Fibroblast of gingiva (primary cell): ENCODE data around the gene ANKRD30A.
"Not testable (repeated sequence)": the region's sequence is repeated elsewhere in the genome, so short reads cannot be mapped to it uniquely, and the experiment has no call there.

ENCODE experiments used
- DNase-seq: peaks from one replicate; pipeline ENCODE4 v3.0.0-alpha.2; 2011; ENCODE audit warnings: low read depth

Gene ANKRD30A

GRCh38 chr10:37269554-37270256 is 144.3 kb downstream of the ANKRD30A start:
- no peak for DNase-seq

GRCh38 chr10:37275216-37275777 is 149.9 kb downstream of the ANKRD30A start:
- no peak for DNase-seq

GRCh38 chr10:37285063-37285462 is 159.7 kb downstream of the ANKRD30A start:
- no peak for DNase-seq

GRCh38 chr10:37289833-37290464 is 164.6 kb downstream of the ANKRD30A start:
- DNase-seq, result no peak

- DNase-seq, result no peak
Measured at GRCh38 chr10:37301271-37301670, 175.9 kb downstream of the ANKRD30A start.

- no peak for DNase-seq
Measured at GRCh38 chr10:37304036-37304435, 178.6 kb downstream of the ANKRD30A start.

GRCh38 chr10:37314350-37314749 is 189.0 kb downstream of the ANKRD30A start:
- no peak for DNase-seq

GRCh38 chr10:37314862-37315261 is 189.5 kb downstream of the ANKRD30A start:
- no peak for DNase-seq

GRCh38 chr10:37344413-37344812 is 219.0 kb downstream of the ANKRD30A start:
- DNase-seq, result no peak

- no peak for DNase-seq
Measured at GRCh38 chr10:37379991-37380390, 254.6 kb downstream of the ANKRD30A start.

- no peak for DNase-seq
Measured at GRCh38 chr10:37381271-37381670, 255.9 kb downstream of the ANKRD30A start.

GRCh38 chr10:37384923-37385322 is 259.5 kb downstream of the ANKRD30A start:
- no peak for DNase-seq

GRCh38 chr10:37390926-37391325 is 265.5 kb downstream of the ANKRD30A start:
- DNase-seq, result no peak

GRCh38 chr10:37400774-37401173 is 275.4 kb downstream of the ANKRD30A start:
- not testable (repeated sequence) for DNase-seq

GRCh38 chr10:37401225-37401624 is 275.8 kb downstream of the ANKRD30A start:
- DNase-seq, result no peak

- no peak for DNase-seq
Measured at GRCh38 chr10:37403776-37404175, 278.4 kb downstream of the ANKRD30A start.
